A673 (cell line): Measurements from ENCODE around the gene TUT7. TPM values are rescaled to one million over a fixed set of nuclear protein-coding genes. Genes with fewer than 3 reads are reported as not detected.

Experiments used
- BruUV-seq: library from RNA; stranded (reverse); fragments of 400-500 nt; replicated peaks from 2 replicates; lab custom pipeline; 2021; lab: Mats Ljungman, UMichigan
- CTCF ChIA-PET: fragments of 300-600 bp; sonication (Branson Sonifier 250); formaldehyde crosslinking; loops from one replicate; lab custom pipeline; 2022; ENCODE audit warnings: antibody characterized with exemption; lab: Charles Lee
- POLR2A ChIA-PET: fragments of 300-600 bp; sonication (Branson Sonifier 250); formaldehyde crosslinking; loops from one replicate; lab custom pipeline; 2022; ENCODE audit warnings: antibody characterized with exemption; ENCODE audit not compliant: low non-redundant PET; lab: Charles Lee
- DNase-seq: peaks from one replicate; pipeline ENCODE4 v3.0.0-alpha.2; 2015; ENCODE audit warnings: low spot score
- H3K27ac ChIP-seq: fragments of 200-600 bp; sonication (generic); 2 replicates; pipeline ENCODE4 v1.5.1; 2016; ENCODE audit warnings: mixed run types, low read depth, mild to moderate bottlenecking, mixed read lengths, antibody characterized with exemption, low read length; ENCODE audit not compliant: poor library complexity, severe bottlenecking
- H3K27me3 ChIP-seq: fragments of 200-600 bp; sonication (generic); replicated peaks from 2 replicates; pipeline ENCODE4 v1.6.1; 2017; ENCODE audit warnings: mixed run types, low read depth, mild to moderate bottlenecking, mixed read lengths, antibody characterized with exemption, low read length; ENCODE audit not compliant: insufficient read depth, poor library complexity
- H3K36me3 ChIP-seq: fragments of 200-600 bp; sonication (generic); 2 replicates; pipeline ENCODE4 v1.6.1; 2016; ENCODE audit warnings: mixed run types, mild to moderate bottlenecking, mixed read lengths, antibody characterized with exemption, low read length; ENCODE audit not compliant: insufficient read depth, poor library complexity, severe bottlenecking
- H3K4me1 ChIP-seq: fragments of 200-600 bp; sonication (generic); 2 replicates; pipeline ENCODE4 v1.6.1; 2017; ENCODE audit warnings: mixed run types, mild to moderate bottlenecking, mixed read lengths, antibody characterized with exemption, low read length; ENCODE audit not compliant: insufficient read depth, poor library complexity, severe bottlenecking
- H3K4me3 ChIP-seq: fragments of 200-600 bp; sonication (generic); 2 replicates; pipeline ENCODE4 v1.5.1; 2016; ENCODE audit warnings: low read depth, mixed run types, mild to moderate bottlenecking, mixed read lengths, low read length; ENCODE audit not compliant: poor library complexity, severe bottlenecking
- H3K9me3 ChIP-seq: fragments of 200-600 bp; sonication (generic); 2 replicates; pipeline ENCODE4 v1.6.1; 2016; ENCODE audit warnings: mixed run types, low read depth, mild to moderate bottlenecking, mixed read lengths, antibody characterized with exemption, low read length; ENCODE audit not compliant: poor library complexity, severe bottlenecking
- CTCF ChIP-seq: fragments of 300-800, 200-600 bp; sonication (generic); conservative IDR thresholded peaks from 2 replicates; pipeline ENCODE4 v1.5.1; 2017; ENCODE audit warnings: low read depth, mild to moderate bottlenecking, antibody characterized with exemption, low read length, moderate library complexity, mixed read lengths
- EZH2 ChIP-seq: fragments of 200-600 bp; sonication (generic); IDR thresholded peaks from 2 replicates; pipeline ENCODE4 v1.6.1; 2017; ENCODE audit warnings: borderline replicate concordance, low read depth, mild to moderate bottlenecking, mixed read lengths, antibody characterized with exemption, low read length; ENCODE audit not compliant: poor library complexity, severe bottlenecking
- intact Hi-C: fragments of 100-400 bp; cut with micrococcal nuclease; formaldehyde crosslinking; loops from one replicate; pipeline ENCODE4 v1.10.0; 2022; ENCODE audit not compliant: unreplicated experiment
- total RNA-seq: library from RNA; stranded (reverse); gene quantifications from 2 replicates; pipeline ENCODE4 v1.2.3, GENCODE V29; 2021

TUT7 gene
- total RNA-seq, 1 experiment from 2014 or later: 22.7 TPM

- TF ChIP-seq EZH2 (no peak), CTCF (no peak)
- H3K27me3 ChIP-seq: no peaks in the 10 kb centered on the region
- H3K4me3 ChIP-seq: no peak overlapping the region
- H3K9me3 ChIP-seq: no peaks in the 10 kb centered on the region
- no peak overlapping the region for H3K27ac ChIP-seq
- no peaks in the 10 kb centered on the region for H3K4me1 ChIP-seq
- BruUV-seq: no TSS peak
- intact Hi-C loops: loop anchor here (10.0 kb wide), 1 partner anchor 424 kb away; no protein-coding TSS in a partner anchor
- CTCF ChIA-PET: interaction anchor here (0.6 kb wide), 1 partner anchor 583 kb away, joined by 4 read pairs; no protein-coding TSS in a partner anchor
- no peaks in the 10 kb centered on the region for H3K36me3 ChIP-seq
- no peak for DNase-seq
- POLR2A ChIA-PET: no interaction called here
Measured at GRCh38 chr9:86248746-86249145, 105.5 kb downstream of the TUT7 start.

- Histone ChIP-seq H3K4me3 (no peak overlapping the region), H3K9me3 (no peaks in the 10 kb centered on the region), H3K36me3 (no peaks in the 10 kb centered on the region), H3K27ac (no peak overlapping the region), H3K27me3 (no peaks in the 10 kb centered on the region), H3K4me1 (no peaks in the 10 kb centered on the region)
- CTCF ChIA-PET: no interaction called here
- intact Hi-C loops: loop anchor here (10.0 kb wide), 1 partner anchor 422 kb away; no protein-coding TSS in a partner anchor
- TF ChIP-seq CTCF (peak; percentile 22; the same call in 1 of the 2 replicates), EZH2 (no peak)
- POLR2A ChIA-PET: no interaction called here
- BruUV-seq: no TSS peak
- DNase-seq: peak; percentile 43
Measured at GRCh38 chr9:86246752-86247161, 107.5 kb downstream of the TUT7 start.

- Histone ChIP-seq H3K27ac (no peak overlapping the region), H3K27me3 (no peaks in the 10 kb centered on the region), H3K4me1 (no peaks in the 10 kb centered on the region), H3K36me3 (no peaks in the 10 kb centered on the region), H3K9me3 (no peaks in the 10 kb centered on the region), H3K4me3 (no peak overlapping the region)
- POLR2A ChIA-PET: interaction anchor here (0.6 kb wide), 1 partner anchor 363 kb away, joined by 3 read pairs; no protein-coding TSS in a partner anchor
- CTCF ChIA-PET: no interaction called here
- TF ChIP-seq CTCF (no peak), EZH2 (no peak)
- BruUV-seq: no TSS peak
- intact Hi-C loops: loop anchor here (10.0 kb wide), 1 partner anchor 417 kb away; no protein-coding TSS in a partner anchor
- no peak for DNase-seq
Measured at GRCh38 chr9:86242071-86242470, 112.1 kb downstream of the TUT7 start.
